Effector CD4-positive, alpha-beta T cell (primary cell): ENCODE data around the gene AP5S1.
A peak's percentile ranks its signal among the peaks of the same experiment; 100 is the strongest.
"Not testable (repeated sequence)": the region's sequence is repeated elsewhere in the genome, so short reads cannot be mapped to it uniquely, and the experiment has no call there.

Experiments used
- DNase-seq: peaks from one replicate; pipeline ENCODE4 v3.0.0-alpha.2; 2020
- total RNA-seq: gene quantifications from one replicate; lab custom pipeline; 2026; lab: John Stamatoyannopoulos, UW

The AP5S1 gene, protein sequence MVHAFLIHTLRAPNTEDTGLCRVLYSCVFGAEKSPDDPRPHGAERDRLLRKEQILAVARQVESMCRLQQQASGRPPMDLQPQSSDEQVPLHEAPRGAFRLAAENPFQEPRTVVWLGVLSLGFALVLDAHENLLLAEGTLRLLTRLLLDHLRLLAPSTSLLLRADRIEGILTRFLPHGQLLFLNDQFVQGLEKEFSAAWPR
- 16.7 reads per million, percentile 43 among the genes with 10 or more reads in this experiment for total RNA-seq

DNA sequence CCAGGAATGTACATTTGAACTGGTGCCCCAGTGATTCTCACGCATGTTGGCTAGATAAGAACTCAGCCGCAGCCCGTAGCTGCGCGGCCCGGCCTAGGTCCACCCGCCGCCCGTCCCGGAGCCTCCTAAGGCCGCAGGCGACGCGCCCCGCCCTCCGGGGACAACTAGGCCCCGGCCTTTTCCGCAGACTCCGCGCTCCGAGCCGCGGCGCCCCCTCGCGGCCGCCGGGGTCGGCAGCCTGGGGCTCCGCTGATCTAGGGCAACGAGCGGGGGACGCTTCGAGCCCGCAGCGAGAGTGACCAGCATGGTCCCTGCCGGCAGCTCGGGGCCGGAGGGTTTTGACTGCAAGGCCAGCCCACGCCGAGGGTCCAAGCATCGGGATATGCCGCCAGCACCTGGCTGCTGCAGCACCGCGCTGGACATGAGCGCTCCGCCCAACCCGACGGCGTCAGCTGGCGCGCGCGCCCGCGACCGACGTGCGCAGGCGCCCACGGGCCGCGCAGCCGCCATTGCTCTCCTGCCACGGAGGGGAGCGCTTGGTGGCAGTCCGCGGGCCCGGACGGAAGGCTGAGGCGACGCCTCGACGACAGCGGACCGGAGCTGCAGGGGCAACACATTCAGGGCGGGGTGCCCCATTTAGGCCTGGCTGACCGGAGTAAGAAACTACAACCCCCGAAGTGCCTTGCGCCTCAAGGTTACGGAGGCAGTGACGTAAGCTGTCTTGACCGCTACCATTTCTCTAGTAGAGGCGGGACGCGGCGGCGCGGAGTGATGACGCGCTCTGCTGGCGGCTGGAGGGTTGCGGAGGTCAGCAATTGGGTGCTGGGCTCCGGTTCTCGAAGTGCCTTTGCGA is at the start of gene AP5S1:
Gene AP5S1 (plus strand): TSS at position 500 of the 853 bp plus-strand sequence. CDS start 1,571 bp downstream, outside the sequence.
- DNase-seq = peak; percentile 92

DNA sequence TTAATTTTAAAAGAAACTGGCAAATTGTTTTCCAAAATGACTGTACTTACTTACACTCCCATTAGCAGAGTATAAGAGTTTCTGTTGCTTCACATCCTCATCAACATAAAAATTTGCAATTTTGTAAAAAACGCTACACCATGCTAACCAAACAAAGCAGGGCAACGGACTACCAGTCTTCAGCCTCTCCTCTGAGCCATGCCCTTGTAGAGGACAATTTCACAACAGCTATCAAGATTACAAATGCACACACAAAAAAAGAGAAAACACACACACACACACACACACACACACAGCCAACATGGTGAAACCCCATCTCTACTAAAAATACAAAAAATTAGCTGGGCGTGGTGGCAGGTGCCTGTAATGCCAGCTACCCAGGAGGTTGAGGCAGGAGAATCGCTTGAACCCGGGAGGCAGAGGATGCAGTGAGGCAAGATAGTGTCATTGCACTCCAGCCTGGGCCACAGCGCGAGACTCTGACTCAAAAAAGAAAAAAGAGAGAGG is 48.7 kb upstream of the AP5S1 start:
- DNase-seq = no peak

DNA sequence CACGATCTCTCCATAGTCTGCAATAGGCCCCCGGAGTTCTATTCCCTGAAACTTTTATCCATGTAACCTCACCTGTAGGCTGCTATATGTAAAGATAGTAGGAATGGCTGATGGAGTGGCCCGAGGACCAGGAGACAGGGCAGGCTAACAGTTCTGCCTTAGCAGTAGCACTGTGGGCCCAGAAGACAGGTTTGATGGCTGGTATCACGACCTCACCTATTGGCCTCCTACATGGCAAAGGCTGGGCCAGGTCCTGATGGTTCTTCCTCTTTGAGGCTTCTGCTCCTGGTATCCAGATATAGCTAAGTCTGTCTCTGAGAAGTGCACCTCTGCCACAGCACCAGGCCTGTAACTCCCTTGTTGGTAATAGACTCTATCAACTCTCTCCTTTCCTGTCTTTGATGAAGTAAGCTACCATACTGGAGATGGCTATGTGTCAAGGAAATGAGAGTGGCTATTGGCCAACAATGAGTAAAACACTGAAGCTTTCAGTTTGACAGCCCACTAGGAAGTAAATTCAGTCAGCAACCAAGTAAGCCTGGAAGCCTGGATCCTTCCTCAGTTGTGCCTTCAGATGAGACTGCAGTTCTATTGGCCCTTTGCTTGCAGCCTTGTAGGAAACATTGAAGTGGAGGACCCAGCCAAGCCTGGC is 44.8 kb upstream of the AP5S1 start:
- no peak for DNase-seq

DNA sequence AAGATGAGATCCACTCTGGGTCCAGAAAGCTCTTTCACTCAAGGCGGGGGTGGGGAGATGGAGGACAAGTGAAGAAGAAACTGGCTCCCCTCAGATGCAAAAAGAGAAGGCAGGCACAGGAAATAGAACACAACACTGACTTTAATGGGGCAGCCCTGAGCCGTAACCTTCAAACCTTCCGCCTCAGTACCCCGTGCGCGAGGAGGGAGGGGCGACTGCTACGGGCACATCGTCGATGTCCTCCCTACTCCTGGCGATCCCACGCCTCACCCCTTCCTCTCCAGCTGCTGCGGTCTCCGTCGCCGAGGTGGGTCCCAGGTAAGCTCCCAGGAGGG is 43.0 kb upstream of the AP5S1 start:
- DNase-seq = no peak

DNA sequence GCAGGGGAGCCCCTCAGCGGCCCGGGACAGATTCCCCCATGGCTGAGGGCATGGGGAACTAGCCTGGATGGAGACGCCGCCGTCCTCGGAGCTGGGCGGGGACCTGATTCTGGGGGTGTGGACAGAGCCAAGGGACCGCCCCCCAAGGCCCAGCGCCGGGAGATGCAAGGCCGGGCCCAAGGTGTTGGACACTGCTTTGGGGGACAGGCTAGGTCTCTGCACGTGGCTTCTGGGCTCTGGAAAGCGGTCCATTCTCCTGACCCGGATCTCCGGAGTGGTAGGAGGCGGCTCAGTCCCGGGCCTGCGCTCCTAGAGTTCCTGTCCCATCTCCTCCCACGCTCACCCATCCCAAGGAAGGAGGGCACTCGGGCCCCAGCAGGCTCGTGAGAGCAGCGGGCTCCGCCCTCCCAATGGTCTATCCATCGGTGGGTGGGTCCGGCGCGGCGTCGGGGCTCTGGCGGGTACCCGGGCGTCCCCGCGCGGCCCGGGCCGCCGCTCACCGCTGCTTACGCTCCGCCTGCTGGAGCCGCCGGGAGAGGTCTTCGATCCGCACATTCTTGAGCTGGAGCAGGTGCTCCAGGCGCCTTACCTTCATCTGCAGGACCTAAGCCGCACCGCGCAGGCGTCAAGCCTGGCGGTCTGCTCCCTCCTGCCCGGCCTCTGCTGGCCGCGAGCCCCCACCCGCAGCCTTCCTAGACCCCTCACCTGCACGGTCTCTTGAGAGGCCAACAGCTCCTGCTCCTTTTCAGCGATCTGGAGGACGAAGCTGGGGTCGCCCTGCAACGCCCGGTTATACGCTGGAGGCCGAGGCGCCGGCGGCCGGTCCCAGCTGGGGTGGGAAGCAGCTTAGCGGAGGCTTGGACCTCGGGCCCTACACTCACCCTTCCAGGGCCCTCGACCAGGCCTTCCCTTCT is 42.4 kb upstream of the AP5S1 start:
- peak; percentile 23 for DNase-seq

DNA sequence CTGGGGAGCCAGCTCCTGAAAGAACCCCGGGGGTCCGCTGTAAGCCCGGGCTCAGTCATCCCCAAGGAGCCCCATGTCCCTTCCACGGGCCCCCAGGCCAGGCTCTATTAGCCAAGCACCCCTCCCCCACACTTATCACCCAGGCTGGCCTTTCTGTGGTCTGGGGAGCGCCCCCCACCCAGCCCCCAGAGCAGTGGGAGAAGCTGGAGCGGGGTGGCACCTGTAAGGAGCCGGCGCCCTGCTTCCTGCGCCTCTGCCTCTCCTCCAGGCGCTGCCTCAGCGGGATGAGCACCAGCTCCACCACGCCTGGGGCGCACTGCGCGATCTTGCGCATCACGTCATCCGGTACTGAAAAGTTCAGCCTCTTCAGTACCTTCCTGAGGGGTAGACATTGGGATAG is 41.4 kb upstream of the AP5S1 start:
- DNase-seq = no peak

DNA sequence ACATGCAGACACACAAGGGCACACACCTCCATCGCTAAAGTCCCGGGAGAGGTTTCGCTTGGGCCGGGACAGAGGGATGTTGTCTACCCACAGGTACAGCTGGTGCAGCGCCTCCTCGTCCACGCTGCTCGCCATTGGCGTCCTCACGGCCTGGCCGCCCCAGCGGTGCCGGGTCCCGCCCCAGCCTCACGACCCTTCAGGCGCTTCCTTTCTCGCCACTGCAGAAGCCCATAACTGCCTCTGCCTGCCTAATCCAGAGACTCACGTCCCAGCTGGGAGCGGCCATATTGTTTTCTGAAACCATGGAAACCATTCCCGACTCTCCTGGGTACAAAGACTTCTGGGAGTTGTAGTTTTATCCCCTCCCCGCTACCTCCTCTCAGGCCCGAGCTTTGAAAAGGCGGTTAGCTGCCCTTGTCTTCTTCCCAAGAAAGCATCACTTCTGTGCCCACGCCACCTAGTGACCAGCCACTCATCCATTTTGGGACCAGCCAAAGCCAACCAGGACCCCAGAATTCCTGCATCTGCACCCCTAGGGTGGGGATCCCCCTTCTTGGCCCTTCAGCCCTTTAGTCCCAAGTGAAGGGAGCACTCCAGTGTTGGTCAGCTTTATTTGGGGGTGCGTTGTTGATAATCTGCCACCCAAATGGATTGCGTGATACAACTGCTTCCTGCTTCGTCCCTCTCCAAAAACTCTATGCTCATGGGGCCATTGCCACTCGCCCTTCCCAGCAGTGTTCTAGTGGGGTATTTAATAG is 39.0 kb upstream of the AP5S1 start, which contains the start of gene SPEF1:
Gene SPEF1 (minus strand): TSS at position 296 of the 758 bp plus-strand sequence. CDS start 161 bp downstream, at position 135.
- peak; percentile 20 for DNase-seq

DNA sequence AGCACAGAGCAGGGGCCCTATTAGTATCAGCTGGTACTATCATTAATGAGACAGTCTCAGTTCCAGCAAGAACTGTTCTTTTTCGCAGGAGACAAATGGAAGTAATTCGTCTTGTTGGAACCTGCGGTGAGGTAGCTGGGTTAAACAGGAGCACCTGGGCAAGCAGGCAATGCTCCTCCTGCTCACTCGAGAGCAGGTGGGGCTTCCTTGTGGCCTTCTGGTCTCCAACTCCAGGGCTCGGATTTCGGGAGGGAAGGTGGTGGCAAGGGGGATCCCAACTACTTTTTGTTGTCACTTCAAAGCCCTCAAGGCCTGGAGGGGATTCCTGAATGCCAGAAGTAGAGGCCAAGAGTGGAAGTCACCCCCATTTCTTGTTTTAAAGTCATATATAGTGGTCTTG is 37.8 kb upstream of the AP5S1 start:
- DNase-seq = no peak

DNA sequence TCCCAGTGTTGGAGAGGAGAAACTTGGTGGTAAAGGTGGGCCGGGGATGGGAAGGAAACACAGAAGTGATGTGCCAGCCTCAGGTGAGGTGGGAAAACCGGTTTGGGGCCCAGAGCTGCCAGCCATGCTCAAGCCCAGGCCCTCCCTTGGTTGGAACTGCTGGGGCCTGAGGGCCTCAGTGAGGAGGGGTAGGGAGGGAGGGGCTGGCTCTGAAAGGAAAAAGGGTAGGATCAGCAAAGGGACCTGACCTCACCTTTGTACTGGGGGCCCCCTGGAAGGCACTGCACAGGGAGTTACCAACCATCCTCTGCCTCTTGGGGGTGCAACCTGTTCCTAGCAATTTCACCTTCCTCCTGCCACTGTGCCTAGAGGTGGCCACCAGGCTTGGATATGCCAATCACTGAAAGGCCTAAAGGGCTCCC is 37.3 kb upstream of the AP5S1 start:
- DNase-seq = no peak

DNA sequence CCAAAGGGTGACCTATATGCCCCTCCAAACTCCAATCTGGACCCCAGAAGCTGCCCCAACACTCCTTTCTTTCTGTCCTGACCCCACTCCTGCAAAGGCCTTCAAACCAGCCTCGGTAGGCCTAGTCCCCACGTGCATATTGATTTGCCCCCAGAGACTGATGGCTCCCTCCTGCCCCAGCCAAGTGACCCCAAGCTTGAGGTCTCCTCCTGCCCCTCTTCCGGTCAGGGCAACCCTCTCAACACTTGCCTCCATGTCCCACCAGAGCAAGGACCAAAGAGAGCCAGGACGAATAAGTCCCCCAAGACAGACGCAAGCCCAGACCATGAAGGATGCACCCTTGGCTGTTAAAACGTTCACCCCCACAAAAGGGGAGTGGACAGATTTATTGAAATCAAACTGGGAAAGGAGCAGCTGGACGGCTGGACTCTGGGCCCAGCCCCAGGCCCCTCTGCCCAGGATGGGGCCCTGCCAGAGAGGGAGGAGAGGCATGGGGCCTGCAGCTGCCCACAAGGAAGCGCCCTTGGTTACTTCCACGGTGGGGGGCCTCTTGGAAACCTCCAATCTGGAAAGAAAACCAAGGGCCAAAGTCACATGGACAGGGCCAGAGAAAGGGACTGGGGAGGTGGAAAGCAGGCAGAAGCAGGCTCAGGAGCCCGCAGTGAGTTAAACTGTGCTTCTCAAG is 36.7 kb upstream of the AP5S1 start:
- no peak for DNase-seq

DNA sequence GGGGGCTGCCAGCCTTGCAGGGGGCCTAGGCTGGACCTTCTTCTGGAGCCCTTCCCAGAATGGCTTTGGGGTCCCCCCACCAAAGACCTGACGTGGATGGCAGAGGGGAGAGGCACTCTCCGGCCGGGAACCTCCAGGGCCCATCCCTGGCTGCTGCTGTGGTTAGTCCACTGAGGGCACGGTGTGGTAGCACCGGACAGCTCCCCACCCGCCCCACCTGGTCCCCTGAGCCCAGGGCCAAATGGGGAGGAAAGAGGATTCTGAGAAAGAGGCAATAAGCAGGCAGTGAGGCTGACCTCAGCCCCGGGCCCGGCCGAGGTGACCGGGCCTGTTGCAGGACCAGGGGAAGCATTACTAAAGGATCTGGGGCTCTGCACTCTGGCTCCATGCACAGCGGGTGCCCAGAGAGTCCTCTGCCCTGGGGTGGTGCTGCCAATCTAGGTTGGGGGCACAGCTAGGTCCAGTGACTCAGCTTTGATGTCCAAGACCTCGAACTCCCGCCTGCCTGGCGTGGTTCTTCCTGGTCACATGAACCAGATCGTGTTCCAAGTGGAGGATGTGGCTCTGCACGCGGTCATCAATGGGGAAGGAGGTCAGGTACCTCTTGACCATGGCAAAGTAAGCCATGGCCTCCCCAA is 36.0 kb upstream of the AP5S1 start:
- no peak for DNase-seq

DNA sequence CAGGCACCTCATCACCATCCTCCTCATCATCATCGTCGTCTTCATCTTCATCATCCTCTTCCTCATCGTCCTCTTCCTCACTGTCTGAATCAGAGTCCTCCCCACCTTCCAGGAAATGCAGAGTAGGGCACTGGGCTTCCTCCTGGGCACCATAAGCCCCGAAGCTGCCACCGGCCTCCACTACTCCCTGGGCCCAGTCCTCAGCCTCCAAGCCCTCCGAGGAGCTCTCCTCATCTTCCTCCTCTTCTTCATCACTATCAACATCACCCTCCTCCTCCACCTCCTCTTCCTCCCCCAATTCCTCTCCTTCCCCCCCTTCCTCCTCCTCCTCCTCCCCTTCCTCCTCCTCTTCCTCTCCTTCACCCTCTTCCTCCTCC is 35.5 kb upstream of the AP5S1 start:
- no peak for DNase-seq

DNA sequence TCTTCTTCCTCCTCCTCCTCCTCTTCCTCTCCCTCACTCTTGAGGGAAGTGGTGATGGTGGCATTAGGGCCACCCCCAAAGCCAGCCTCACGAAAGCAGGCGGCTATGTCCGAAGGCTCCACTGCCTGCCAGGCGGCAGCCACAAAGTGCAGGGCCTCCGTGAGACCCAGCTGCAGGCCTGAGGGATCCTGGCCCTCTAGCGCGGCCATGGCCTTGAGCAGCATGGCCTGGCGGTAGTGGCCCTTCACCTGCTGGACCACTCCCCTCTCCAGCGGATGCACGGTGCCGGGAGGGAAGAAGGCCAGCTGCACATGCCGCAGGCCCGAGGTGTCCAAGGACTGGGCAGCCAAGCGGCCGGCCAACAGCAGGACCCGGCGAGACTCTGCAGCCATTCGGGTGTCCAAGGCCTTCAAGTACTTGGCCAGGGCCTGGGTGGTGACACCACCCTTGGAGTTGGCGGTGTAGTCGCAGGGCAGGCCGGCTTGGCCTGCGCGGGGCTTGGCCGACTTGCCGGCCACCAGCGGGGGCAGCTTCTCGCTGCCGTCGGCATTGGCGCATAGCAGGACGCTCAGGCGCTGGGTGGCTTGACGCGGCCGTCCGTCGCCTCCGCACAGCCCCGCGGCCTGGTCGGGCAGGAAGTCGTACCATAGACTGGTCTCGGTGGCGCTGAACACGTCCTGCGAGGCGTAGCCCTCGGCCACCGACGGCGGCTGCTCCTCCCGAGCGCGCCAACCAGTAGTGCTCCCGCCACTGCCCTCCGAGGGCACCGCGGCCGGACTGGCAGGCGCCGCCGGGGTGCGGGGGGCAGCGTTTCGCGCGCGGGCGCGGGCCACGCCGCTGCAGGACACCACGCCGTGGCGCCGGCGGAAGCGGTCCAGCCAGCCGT is 34.9 kb upstream of the AP5S1 start:
- DNase-seq = no peak

DNA sequence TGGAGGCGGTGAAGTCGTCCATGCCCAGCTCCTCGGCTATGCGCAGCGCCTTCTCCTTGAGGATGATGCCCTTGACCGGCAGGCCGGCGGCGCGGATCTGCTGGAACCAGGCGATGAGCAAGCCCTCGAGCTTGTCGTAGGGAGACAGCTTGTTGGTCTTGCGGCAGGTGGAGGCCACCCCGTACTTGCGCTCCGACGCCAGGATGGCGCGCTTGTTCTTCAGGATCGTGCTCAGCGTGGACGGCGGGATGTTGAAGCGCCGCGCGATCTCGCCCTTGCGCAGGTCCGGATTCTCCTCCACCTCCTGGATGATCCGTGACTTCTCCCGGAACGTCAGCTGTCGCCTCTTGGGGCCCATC is 34.2 kb upstream of the AP5S1 start:
- peak; percentile 36 for DNase-seq

DNA sequence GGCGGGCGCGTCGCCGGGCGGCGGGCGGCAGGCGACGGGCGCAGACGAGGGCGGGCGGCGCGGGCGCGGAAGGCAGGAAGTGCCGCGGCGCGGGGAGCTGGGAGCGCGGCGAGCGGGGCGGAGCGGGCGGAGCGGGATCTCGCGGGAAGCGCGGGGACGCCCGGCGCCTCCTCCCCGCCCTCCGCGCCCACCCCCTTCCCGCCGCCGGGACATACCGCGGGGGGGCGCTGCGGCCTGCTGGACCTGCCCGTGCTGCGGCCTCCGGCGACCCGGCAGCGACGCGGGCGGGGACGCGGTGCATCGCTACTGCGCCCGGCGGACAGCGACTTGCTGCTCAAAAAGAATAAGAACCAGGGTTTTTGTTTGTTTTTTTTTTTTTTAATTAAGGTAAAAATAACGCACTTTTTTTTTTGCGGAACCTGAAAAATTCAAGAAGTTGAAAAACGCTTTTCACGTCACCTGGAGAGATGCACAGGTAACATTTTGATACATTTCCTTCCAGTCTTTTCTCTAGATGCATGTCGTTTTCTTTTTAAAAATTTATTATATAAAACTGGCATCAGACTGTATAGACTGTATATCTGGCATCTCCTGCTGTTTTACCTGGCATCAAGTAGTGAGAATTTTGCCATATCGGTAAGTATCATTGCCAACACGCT is 33.6 kb upstream of the AP5S1 start, which contains the start of gene CENPB:
Gene CENPB (minus strand): TSS at position 76 of the 659 bp plus-strand sequence. CDS start 257 bp downstream, outside the sequence.
- DNase-seq = peak; percentile 87

DNA sequence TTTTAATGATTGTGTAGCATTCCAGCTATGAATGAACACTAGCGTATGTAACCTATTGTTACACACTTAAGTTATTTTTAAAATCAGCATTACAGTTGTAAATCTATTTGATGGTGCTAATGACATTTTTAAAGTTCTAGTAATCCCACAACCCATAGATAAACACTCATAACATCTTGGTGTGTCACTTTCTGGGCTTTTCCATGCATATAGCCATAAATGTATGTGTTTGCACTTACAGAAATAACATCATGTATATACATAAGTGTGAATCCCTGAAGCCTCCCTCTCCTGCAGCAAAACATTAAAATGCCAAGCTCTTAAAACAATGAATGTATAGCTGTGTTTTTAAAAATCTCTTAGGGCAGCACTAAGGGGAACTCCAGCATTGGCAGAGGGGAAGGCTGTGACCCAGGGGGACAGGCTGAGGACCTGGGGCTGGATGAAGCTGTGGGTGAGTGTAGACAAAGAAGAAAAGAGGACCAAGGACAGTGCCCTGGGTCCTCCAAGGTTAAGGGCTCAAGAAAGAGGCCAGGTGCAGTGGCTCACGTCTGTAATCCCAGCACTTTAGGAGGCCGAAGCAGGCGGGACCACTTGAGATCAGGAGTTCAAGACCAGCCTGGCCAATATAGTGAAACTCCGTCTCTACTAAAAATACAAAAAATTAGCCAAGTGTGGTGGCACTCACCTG is 32.9 kb upstream of the AP5S1 start:
- no peak for DNase-seq

DNA sequence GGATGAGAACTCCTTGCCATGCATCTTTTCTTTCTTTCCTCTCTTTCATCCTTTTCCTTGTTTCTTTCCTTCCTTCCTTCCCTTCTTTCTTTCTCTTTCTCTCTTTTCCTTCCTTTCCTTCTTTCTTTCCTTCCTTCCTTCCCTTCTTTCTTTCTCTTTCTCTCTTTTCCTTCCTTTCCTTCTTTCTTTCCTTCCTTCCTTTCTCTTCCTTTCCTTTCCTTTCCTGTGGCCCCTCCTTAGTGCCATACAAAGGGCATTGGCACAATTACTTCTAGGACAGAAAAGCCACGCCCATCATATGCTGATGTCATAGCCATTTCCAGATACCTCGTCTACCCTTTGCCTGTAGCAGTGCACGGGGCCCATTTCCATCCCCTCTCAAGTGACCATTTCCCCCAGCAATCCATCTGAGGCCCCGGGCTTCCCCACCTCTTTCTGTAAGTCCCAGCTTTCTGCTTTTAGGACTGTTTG is 31.6 kb upstream of the AP5S1 start:
- DNase-seq = no peak

DNA sequence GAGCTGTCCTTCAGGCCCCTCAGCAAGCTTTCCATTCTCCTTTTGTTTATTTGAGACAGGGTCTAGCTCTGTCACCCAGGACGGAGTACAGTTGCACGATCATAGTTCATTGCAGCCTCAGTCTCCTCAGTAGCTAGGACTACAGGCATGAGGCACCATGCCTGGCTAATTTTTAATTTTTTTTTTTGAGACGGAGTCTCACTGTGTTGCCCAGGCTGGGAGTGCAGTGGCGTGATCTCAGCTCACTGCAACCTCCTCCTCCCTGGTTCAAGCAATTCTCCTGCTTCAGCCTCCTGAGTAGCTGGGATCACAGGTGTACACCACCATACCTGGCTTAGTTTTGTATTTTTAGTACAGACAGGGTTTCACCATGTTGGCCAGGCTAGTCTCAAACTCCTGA is 31.1 kb upstream of the AP5S1 start:
- not testable (repeated sequence) for DNase-seq
